HG03025 (cell line): ENCODE measurements around the gene EIF3L.

Source experiments
- ATAC-seq: cut with Tn5 transposase; IDR thresholded peaks from one replicate; pipeline ENCODE4 v1.9.1; 2021; ENCODE audit warnings: mild to moderate bottlenecking, moderate library complexity; ENCODE audit not compliant: unreplicated experiment, low FRiP score

The EIF3L gene

DNA sequence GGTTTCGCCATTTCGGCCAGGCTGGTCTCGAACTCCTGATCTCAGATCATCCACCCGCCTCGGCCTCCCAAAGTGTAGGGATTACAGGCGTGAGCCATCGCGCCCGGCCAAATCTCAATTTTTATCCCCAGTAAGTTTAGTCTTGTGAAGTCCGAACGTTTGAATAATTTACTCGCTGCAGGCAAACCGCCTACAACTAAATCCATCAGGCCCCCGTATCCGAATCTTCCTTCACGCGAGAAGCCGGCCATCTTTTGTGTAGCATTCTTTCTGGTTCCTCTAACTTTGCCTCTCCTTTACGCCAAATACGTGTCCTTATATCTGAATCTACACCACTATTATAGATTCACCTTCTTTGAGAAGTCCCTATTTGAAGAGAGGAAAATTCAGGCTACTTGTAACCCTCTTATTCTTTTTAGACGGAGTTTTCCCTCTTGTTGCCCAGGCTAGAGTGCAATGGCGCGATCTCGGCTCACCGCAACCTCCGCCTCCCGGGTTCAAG lies 581 bp upstream of the EIF3L start:
- no peak for ATAC-seq

DNA sequence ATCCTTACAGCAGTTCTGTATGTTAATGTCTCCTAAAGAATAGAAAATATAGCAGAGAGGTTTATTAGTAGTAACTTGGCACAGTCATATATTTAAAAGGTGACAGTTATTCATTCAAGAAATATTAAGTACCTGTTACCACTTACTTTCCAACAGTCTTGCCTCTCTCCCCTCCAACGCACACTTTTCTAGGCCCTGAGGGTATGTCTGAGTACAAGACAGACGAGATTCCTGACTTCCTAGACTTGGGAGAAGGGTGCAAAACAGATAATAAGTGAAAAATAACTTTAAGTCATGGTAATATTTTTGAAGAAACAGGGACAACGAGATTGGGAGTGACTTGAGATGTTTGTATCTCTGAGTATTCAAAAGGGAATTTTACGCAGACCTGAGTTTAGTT lies 1.6 kb downstream of the EIF3L start:
- ATAC-seq: no peak

DNA sequence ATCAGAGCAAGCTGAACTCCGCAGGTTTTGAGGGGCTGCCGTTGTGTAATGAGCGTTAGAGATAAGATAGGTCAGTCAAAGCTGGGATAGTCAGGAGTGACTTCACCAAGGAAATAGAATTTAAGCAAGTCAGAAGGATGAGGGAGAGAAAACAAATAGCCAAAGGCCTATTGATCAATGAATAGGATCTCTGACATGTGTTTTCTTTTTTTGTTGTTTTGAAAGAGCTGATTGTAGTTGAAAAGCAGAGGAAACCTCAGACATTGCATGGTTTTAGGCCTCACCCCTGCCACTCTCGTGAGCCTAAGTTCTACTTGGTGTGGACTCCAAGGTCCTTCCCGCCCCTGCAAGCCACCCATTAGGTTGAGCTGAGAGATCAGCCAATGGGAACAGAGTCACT lies 3.2 kb downstream of the EIF3L start:
- no peak for ATAC-seq

DNA sequence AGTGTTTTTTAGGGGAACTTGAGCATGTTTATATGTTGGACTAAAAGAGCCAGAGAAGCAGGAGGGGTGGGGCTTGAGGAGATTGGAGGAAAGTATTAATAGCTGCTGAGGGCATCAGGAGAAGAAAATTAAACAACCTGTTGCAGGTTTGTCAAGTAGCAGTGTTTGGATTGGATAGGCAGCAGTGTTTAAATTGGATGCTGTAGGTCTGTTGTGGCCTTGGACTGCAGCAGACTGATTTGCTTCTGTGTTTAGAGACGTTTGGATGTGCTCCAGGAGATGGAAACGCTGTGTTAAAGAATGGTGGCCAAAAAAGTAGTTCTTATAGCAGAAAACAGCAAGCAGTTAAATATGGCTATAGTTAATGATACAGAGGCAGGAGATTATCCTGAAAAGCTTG lies 5.7 kb downstream of the EIF3L start:
- no peak for ATAC-seq

DNA sequence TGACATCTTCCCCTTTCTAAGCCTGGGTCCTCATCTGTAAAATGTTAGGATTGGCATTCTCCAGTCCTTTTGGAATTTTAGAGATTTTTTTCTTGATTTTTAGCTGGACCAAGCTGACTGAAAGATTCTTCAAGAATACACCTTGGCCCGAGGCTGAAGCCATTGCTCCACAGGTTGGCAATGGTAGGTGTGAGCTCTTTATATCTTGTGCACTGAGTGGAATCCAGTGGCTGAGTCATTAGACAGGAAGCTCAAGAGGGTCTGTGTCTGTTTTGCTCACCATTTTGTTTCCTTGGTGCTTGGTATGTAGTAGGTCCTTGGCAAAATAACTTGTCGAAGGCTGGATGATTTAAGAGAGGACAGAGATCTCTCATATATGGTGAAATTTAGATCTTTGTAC lies 6.2 kb downstream of the EIF3L start:
- no peak for ATAC-seq

DNA sequence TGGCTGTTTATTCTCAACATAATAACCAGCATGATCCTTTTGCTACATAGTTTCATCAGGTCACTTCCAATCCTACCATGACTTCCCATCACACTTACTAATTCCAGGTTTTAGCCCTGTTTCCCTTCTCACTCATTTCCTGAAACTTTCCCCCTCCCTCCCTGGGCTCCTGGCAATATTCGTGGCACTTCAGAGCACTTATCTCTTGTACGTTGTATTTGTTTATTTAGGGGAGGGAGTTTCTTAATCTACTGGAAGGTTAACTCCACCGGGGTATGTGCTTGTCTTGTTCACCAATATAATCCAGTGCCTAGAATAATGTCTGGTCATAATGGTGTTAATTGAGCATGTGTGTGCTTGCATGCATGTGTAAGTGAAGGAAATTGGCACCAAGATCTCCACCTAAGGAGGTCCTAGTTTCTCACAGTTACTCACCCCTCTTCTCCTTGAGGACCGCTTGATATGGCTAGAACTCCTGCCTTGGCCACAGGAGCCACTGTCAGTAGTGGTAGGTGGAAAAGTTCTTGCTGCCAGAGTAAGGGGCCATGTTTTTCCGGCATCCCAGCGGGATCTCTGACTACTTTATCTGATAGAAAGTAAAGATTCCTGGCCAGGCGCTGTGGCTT lies 11.7 kb downstream of the EIF3L start:
- no peak for ATAC-seq

DNA sequence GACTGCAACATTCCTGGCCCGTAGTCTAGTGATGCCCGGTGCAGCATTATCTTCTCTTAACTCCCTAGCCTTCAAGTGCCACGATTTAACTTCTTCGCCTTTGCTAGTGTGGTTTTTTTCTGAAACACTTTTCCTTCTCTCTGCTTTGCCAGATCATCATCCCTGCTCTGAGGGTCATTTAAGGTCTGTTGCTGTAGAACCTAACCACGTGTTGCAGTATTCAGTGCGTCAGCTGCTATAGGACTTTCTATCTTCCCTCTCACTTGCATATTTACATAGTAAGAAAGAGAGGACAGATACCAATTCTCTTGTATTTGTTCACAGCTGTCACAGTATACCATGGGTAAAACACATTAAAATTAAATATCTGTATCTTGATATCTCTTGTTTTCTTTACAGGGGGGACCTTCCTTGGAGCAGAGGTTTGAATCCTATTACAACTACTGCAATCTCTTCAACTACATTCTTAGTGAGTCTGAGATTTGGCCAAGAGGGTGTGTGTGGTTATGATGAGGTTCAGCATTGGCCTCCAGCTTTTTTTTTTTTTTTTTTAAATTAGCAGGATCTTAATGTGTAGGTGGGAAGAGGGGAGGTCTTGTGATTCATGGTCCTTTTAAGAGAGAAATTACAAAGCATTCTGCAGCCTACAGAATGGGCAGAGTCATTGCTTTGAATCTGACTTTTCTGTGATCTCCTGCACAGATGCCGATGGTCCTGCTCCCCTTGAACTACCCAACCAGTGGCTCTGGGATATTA lies 13.5 kb downstream of the EIF3L start:
- no peak for ATAC-seq

DNA sequence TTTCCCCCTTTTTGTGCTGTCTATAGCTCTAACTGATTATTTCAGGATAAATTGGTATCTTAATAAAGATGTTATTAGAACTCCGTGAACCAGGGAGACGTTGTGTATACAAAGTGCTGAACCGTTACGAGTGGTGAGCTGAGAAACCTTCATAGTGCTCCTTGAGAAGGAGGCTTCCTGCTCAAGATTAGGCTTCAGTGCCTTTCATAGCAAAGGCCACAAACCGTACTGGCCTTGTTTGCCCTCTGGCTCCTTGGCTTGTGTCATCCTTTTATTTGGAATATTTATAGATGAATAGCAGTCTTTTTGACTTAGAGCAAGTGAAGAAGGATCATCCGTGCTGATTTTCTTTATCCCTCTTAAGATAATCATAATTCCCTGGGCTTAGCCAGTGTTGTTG lies 16.3 kb downstream of the EIF3L start:
- no peak for ATAC-seq

DNA sequence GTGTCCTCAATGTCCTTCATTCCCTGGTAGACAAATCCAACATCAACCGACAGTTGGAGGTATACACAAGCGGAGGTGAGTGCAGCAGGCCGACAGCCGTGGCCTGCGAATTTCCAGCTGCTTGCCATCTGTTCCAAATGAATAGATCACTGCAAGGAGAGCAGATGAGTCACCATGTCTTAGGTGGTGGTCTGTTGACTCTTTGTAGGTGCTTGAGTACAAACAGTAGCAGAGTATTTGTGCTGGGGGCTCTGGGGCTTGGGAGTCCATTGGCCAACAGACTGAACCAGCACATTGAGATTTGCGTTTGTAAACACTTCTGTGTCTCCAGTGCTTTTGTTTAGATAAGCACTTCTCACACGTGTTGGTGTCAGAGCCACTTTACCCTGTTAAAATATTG lies 21.1 kb downstream of the EIF3L start:
- ATAC-seq: no peak

DNA sequence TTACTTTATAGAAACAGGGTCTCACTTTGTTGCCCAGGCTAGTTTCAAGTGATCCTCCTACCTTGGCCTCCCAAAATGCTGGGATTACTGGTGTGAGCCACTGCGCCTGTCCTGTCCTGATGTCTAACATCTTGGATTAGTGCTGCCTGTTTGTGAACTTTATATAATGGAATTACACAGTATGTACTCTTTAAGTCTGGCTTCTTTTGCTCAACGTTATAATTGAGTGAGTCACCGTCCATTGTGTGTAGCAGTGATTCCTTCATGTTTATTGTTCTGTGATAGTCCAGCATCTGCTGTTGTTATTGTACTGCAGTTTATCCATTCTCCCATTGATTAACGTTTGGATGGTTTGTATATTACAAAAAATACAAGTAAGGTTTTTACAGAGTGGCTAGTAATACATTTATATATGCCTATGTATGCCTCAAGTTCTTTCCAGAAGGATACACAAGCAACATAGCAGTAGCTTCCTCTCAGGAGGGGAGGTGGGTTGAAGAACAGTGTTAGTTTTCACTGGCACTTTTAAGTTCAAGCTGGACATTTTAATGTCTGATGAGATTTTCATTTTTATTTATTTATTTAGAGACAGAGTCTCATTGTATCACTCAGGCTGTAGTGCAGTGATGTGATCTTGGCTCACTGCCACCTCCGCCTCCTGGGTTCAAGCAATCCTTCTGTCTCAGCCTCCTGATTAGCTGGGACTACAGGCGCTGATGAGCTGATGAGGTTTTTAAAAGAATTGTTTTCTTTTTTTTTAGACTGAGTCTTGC lies 31.6 kb downstream of the EIF3L start:
- ATAC-seq: no peak

DNA sequence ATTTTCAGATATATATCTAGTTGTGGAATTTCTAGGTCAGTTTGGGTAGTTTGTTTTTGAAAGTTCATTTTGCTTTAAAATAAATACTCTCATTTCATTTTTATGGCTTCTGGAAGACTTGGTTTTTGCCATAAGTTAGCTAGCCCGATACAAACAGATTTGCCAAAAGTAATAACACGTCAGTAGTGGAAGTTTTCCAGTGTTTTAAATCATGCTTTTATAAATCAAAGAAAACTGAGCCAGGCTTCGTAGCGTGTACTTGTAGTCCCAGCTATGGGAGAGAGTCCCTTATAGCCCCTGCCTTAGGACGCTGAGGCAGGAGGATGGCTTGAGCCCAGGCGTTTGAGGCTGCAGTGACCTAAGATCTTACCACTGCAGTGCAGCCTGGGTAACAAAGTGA lies 35.2 kb downstream of the EIF3L start:
- no peak for ATAC-seq

DNA sequence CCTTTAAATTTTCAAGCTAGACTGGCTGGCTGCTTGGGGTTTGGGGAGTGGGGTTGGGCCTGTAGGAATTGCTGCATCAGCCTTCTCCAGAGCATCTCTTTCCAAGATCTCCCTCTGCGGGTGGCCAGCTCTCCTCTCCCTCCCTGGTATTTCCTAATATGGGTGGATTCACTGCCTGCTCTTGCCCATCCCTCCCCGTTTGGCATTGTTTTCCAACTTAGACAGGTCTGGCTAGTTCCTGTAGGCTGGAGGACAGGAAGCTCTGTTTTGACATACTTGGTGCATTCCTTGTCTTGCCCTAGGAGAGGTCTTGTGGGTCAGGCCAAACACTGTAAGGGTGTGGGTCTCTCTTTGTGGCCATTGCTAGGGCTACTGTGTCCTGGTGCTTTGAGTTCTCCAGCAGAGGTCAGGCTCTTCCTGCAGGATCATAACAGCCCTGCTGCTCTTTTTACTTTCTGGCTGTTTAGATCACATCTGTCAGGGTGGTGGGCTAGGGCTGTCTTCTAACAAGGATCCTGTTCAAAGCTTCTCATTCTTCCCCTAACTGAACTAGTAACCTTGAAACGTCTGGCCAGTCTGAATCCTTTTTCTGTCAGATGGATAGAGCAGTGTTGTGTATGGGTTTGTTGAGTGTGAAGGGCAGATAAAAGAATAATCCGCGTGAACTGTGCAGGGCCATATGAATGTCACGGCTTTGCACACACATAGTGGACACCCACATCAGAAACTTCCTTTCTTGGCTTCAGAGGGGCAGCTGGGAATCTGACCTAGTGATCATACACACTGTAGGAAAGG lies 38.6 kb downstream of the EIF3L start:
- ATAC-seq: no peak

DNA sequence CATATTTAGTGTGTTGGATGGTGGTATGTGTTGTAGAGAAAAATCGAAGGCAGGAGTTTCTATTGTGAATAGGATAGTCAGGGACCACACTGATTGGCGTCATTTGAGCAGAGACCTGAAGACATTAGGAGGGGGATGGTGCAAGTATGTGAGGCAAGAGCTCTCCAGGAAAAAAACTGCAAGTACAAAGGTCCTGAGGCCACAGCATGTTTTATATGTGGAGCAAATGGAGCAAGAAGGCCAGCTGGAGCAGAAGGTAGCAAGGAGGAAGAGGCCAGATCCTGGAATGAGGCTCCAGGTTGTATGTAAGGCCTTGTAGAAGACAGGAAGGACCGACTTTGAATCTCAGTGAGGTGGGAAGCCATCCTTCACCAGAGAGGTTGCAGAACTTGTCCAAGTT lies 42.7 kb downstream of the EIF3L start:
- ATAC-seq: no peak

DNA sequence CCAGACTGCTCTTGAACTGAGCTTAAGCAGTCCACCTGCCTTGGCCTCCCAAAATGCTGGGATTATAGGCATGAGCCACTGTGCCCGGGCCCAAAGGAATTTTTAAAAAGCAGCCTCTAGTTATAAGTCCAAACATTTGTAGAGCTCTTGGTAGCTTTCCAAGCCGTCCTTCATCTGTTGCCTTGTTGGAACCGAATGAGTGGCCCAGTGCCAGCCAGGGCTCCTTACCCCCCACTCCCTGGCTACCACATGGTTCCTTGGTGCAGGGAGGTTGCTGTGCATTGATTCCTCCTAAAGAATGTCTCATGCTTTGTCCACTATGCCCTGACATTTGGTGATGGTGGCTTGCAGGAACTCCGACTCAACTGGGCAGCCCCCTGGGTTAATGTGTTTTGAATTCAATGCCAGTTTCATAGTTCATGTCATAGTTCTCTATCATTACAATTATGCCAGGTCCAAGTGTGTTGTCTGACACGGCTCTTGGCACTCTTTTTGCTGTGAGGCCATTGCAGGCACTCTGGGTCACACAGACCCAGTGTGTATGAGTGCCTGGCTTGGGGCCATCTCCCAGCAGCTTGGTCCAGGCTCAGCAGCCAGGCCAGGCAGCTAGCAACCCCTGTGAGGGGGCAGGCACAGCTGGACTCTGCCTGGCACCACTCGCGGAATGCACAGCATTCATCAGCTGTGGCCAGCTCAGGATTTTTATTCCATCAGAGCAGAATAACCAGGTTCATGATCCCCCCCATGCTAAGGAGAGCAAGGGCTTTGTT lies 43.5 kb downstream of the EIF3L start:
- ATAC-seq: no peak

DNA sequence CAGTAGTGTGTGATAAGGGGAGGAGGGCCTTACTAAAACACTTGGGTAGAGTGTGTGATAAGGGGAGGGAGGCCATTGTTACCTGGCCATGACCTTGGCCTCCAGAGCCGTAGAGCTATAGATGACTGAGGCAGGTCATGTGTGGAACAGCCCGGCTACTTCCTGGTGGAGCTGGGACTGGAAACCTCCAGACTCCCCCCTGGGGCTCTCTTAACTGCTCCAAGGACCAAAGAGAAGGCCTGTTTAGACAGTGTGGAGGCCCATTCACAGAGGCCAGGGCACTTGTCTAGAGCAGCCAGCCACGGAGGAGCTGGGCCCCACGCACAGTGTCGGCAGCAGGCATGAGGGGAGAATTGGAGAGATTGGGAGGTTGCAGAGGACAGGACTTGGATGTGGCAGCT lies 44.4 kb downstream of the EIF3L start:
- ATAC-seq: no peak

DNA sequence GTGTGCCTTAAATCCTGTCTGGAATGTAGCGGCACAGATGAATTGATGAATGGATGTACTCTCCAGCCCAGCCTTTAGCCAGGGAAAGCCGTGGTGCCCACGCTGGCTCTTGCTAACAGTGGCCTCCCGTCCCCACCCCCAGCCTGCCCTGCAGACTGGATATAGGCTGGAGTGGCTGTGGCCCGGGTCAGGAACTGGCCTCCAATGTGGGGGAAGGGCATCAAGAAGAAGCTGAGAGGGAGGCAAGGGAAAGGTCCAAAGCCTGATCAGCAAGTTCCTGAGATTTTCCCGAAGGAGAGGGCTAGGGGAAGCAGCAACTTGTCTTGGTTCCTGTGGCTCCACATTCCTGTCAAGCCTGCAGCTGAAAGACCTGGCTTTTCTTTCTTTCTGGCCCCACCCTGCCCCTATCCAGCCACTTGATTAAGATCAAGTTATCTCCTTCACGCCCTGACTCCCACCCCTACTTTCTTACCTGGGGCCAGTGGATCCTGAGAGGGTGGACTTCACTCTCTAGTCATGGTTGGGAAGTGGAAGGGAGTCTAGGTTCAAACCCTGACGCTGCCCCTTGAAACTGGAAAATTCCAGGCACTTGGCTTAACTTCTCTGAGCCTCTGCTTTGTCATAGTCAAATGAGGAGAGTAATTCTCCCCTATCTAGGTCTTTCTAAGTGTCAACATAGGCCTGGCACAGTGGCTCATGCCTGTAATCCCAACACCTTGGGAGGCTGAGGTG lies 45.9 kb downstream of the EIF3L start:
- no peak for ATAC-seq

DNA sequence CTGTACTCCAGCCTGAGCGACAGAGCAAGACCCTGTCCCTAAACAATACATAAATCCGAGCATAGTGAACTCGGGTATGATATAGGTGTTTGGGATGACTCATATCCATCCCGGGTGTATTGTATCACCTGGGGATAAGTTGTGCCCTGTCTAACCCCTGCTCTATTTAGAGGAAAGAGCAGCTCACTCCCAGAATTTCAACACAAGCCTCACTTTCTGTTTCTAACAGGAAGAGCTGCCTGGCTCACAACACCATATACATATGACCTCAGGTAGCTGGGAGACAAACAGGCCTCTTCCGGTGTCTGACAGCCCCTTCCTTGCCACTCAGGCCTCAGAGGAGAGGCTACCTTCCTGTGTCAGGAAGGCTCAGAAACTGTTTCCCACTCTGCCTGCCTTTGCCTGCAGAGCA lies 47.0 kb downstream of the EIF3L start:
- no peak for ATAC-seq

DNA sequence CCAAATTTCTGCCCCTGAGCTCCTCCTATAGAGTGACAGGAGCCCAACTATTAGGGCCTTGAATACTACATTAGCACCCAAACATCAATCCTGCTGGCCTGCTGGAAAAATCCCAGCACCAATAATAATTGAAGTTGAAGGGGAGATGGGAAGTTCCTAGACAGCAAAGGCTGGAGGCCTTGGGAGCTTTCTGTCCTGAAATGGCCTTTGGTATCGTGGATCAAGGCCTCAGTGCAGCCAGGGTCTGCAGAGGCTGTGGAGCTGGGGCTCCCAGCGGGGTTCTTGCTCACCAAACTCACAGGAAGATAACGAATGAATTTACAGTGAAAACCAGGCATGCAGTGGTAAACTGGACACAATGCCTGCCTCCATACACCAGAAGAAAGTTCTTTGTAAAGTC lies 47.7 kb downstream of the EIF3L start:
- ATAC-seq: no peak

DNA sequence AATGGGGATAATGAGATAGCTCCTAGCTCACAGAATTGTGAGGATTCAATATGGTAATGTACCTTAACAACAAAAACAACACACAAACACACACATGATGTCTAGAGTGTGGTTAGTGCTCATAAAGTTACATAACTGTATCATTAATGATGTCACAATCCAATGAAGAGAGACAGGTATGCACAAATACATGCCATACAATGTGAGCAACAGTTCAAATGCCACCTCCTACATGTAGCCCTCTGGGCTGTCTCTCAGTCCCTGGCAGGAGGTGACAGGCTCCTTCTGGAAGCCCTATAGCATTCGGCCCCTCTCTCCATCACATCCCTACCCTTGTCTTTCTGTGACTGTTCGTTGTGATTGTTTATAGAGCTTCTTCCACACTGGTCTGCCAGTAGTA lies 48.6 kb downstream of the EIF3L start:
- ATAC-seq: no peak
